Activated gamma-delta T cell treated with anti-CD3 and anti-CD28 coated beads, Interleukin-2, amount 50 U/mL, for 16 hours (primary cell): ENCODE results near the gene PLXDC1.

Experiments
- DNase-seq: peaks from one replicate; pipeline ENCODE4 v3.0.0-alpha.2; 2020; ENCODE audit warnings: low read depth

PLXDC1 gene

GRCh38 chr17:39151150-39151942 lies at the start of gene PLXDC1:
Gene PLXDC1, minus strand, starts transcription at chr17:39151637. Its CDS starts 200 bp downstream, at chr17:39151437.
- no peak for DNase-seq

- DNase-seq, result no peak
These were observed 49.6 kb upstream of the PLXDC1 start for GRCh38 chr17:39200957-39201510.

- peak; percentile 66 for DNase-seq
These were observed 48.8 kb upstream of the PLXDC1 start, which contains the start of gene RPL19 for GRCh38 chr17:39200070-39200879. Gene RPL19, plus strand, starts transcription at chr17:39200283. Its CDS starts 62 bp downstream, at chr17:39200345.

GRCh38 chr17:39199820-39200069 lies 48.3 kb upstream of the PLXDC1 start:
- peak; percentile 85 for DNase-seq

GRCh38 chr17:39198186-39198566 lies 46.7 kb upstream of the PLXDC1 start:
- no peak for DNase-seq

GRCh38 chr17:39197380-39198185 lies 46.1 kb upstream of the PLXDC1 start, which contains the start of gene CACNB1:
Gene CACNB1, minus strand, starts transcription at chr17:39197669. Its CDS starts 174 bp downstream, at chr17:39197495.
- peak; percentile 52 for DNase-seq

- DNase-seq, result no peak
These were observed 45.4 kb upstream of the PLXDC1 start for GRCh38 chr17:39196808-39197291.

GRCh38 chr17:39196241-39196807 lies 44.9 kb upstream of the PLXDC1 start:
- DNase-seq, result no peak

- no peak for DNase-seq
These were observed 44.2 kb upstream of the PLXDC1 start for GRCh38 chr17:39195568-39196160.

GRCh38 chr17:39194985-39195524 lies 43.6 kb upstream of the PLXDC1 start:
- DNase-seq, result no peak

GRCh38 chr17:39194089-39194984 lies 42.9 kb upstream of the PLXDC1 start:
- DNase-seq, result no peak

- no peak for DNase-seq
These were observed 41.9 kb upstream of the PLXDC1 start for GRCh38 chr17:39193346-39193745.

- no peak for DNase-seq
These were observed 41.5 kb upstream of the PLXDC1 start for GRCh38 chr17:39192901-39193300.

- DNase-seq, result no peak
These were observed 40.5 kb upstream of the PLXDC1 start for GRCh38 chr17:39191750-39192510.

- DNase-seq, result no peak
These were observed 35.9 kb upstream of the PLXDC1 start for GRCh38 chr17:39187152-39187830.

- DNase-seq, result no peak
These were observed 35.1 kb upstream of the PLXDC1 start for GRCh38 chr17:39186481-39187002.

- DNase-seq, result no peak
These were observed 32.3 kb upstream of the PLXDC1 start for GRCh38 chr17:39183720-39184119.

- DNase-seq, result no peak
These were observed 31.6 kb upstream of the PLXDC1 start for GRCh38 chr17:39183045-39183444.
